ENCODE data around the gene SORL1-AS1.
A peak's percentile ranks its signal among the peaks of the same experiment; 100 is the strongest.

SORL1-AS1 gene

GRCh38 chr11:121494355-121495099 is 41.8 kb upstream of the SORL1-AS1 start:
- Mint-ChIP-seq H3K27me3 (no peaks in the 10 kb centered on the region), H3K9me3 (no peaks in the 10 kb centered on the region), H3K36me3 (ENCODE audit: low read depth) (peaks cover 68% of the 10 kb centered on the region), H3K4me1 (peaks cover 71% of the 10 kb centered on the region), H3K4me3 (peak overlapping the region; percentile 69), H3K27ac (peak overlapping the region; percentile 74)
- TF ChIP-seq CTCF (IDR thresholded peaks at IDR 0.05), result no peak
- peak; percentile 80 for ATAC-seq (ENCODE audit: low read depth)
- intact Hi-C loops (cut with micrococcal nuclease), result loop anchor here (1.0 to 5.0 kb wide), 4 partner anchors 12 to 96 kb away; partner anchors contain the start of genes SORL1 and SORL1-AS1
- ChIA-PET POLR2A (interaction anchor here (0.6 to 2.5 kb wide), 10 partner anchors 10 to 1559 kb away, joined by 3 to 13 read pairs (median 4); partner anchors contain the start of genes SC5D, SORL1 and SORL1-AS1), CTCF (interaction anchor here (0.7 to 2.3 kb wide), 6 partner anchors 9 to 179 kb away, joined by 3 to 7 read pairs (median 4); partner anchors contain the start of gene SORL1)
- no peak for DNase-seq

- no peak overlapping the region for H3K27ac Mint-ChIP-seq
- ChIA-PET POLR2A (no interaction called here), CTCF (no interaction called here)
- no peak overlapping the region for H3K4me3 Mint-ChIP-seq
- DNase-seq (no peak), ATAC-seq (ENCODE audit: low read depth) (no peak)
- H3K27me3 Mint-ChIP-seq, result no peaks in the 10 kb centered on the region
- no peaks in the 10 kb centered on the region for H3K9me3 Mint-ChIP-seq
- intact Hi-C loops (cut with micrococcal nuclease), result loop anchor here (5.0 kb wide), 1 partner anchor 47 kb away; no protein-coding TSS in a partner anchor
- no peak for TF ChIP-seq CTCF (IDR thresholded peaks at IDR 0.05)
- peaks cover 60% of the 10 kb centered on the region for H3K4me1 Mint-ChIP-seq
- peaks cover 63% of the 10 kb centered on the region for H3K36me3 Mint-ChIP-seq (ENCODE audit: low read depth)
Observed at GRCh38 chr11:121489823-121490222, 37.1 kb upstream of the SORL1-AS1 start.

GRCh38 chr11:121488641-121489040 is 35.9 kb upstream of the SORL1-AS1 start:
- ChIA-PET CTCF (no interaction called here), POLR2A (no interaction called here)
- Mint-ChIP-seq H3K4me1 (peaks cover 58% of the 10 kb centered on the region), H3K27me3 (no peaks in the 10 kb centered on the region), H3K36me3 (ENCODE audit: low read depth) (peaks cover 70% of the 10 kb centered on the region), H3K27ac (no peak overlapping the region), H3K9me3 (no peaks in the 10 kb centered on the region), H3K4me3 (no peak overlapping the region)
- no peak for DNase-seq
- TF ChIP-seq CTCF (IDR thresholded peaks at IDR 0.05), result no peak
- intact Hi-C loops (cut with micrococcal nuclease), result no loop called here
- ATAC-seq (ENCODE audit: low read depth), result no peak

GRCh38 chr11:121488170-121488569 is 35.4 kb upstream of the SORL1-AS1 start:
- no peak for ATAC-seq (ENCODE audit: low read depth)
- no peaks in the 10 kb centered on the region for H3K27me3 Mint-ChIP-seq
- intact Hi-C loops (cut with micrococcal nuclease), result no loop called here
- DNase-seq, result no peak
- peaks cover 68% of the 10 kb centered on the region for H3K36me3 Mint-ChIP-seq (ENCODE audit: low read depth)
- ChIA-PET POLR2A (interaction anchor here (1.0 kb wide), 1 partner anchor 20 kb away, joined by 3 read pairs; no protein-coding TSS in a partner anchor), CTCF (no interaction called here)
- no peak overlapping the region for H3K4me3 Mint-ChIP-seq
- H3K9me3 Mint-ChIP-seq, result no peaks in the 10 kb centered on the region
- peaks cover 58% of the 10 kb centered on the region for H3K4me1 Mint-ChIP-seq
- no peak overlapping the region for H3K27ac Mint-ChIP-seq
- TF ChIP-seq CTCF (IDR thresholded peaks at IDR 0.05), result no peak

GRCh38 chr11:121487191-121487590 is 34.4 kb upstream of the SORL1-AS1 start:
- ChIA-PET CTCF (interaction anchor here (1.0 kb wide), 1 partner anchor 166 kb away, joined by 3 read pairs; no protein-coding TSS in a partner anchor), POLR2A (interaction anchor here (1.0 kb wide), 1 partner anchor 19 kb away, joined by 3 read pairs; no protein-coding TSS in a partner anchor)
- Mint-ChIP-seq H3K27ac (no peak overlapping the region), H3K9me3 (no peaks in the 10 kb centered on the region), H3K4me3 (no peak overlapping the region), H3K4me1 (peaks cover 60% of the 10 kb centered on the region), H3K36me3 (ENCODE audit: low read depth) (peaks cover 64% of the 10 kb centered on the region), H3K27me3 (no peaks in the 10 kb centered on the region)
- ATAC-seq (ENCODE audit: low read depth) (no peak), DNase-seq (no peak)
- intact Hi-C loops (cut with micrococcal nuclease), result no loop called here
- TF ChIP-seq CTCF (IDR thresholded peaks at IDR 0.05), result no peak
